WTC11 (cell line): Measurements from ENCODE around the gene DCTN2. TPM values are rescaled to one million over a fixed set of nuclear protein-coding genes. Genes with fewer than 3 reads are reported as not detected.

Experiments
- ATAC-seq: fragments of 200-7000 bp; cut with Tn5 transposase; 2 replicates; pipeline ENCODE4 v1.10.0; 2021; ENCODE audit warnings: mild to moderate bottlenecking, moderate library complexity
- CTCF ChIA-PET: fragments of 300-600 bp; sonication (Branson Sonifier 250); formaldehyde crosslinking; loops from one replicate; lab custom pipeline; 2021; ENCODE audit warnings: antibody characterized with exemption; lab: Charles Lee
- POLR2A ChIA-PET: fragments of 350-600 bp; sonication (Branson Sonifier 250); formaldehyde crosslinking; loops from one replicate; lab custom pipeline; 2021; ENCODE audit warnings: antibody characterized with exemption; lab: Charles Lee
- DNase-seq: peaks from one replicate; pipeline ENCODE4 v3.0.0; 2021; ENCODE audit warnings: low spot score
- H3K27ac Mint-ChIP-seq: 2 replicates; pipeline ENCODE4 v1.8.0; 2021; ENCODE audit warnings: mixed read lengths
- H3K27me3 Mint-ChIP-seq: 2 replicates; pipeline ENCODE4 v1.8.0; 2021; ENCODE audit warnings: low read depth, mild to moderate bottlenecking, moderate library complexity, mixed read lengths
- H3K36me3 Mint-ChIP-seq: 2 replicates; pipeline ENCODE4 v1.8.0; 2021; ENCODE audit warnings: mixed read lengths
- H3K4me1 Mint-ChIP-seq: 2 replicates; pipeline ENCODE4 v1.8.0; 2022; ENCODE audit warnings: mixed read lengths
- H3K4me3 Mint-ChIP-seq: 2 replicates; pipeline ENCODE4 v1.8.0; 2021; ENCODE audit warnings: mild to moderate bottlenecking, moderate library complexity, mixed read lengths
- H3K9me3 Mint-ChIP-seq: 2 replicates; pipeline ENCODE4 v1.8.0; 2021; ENCODE audit warnings: mixed read lengths
- ARID4B ChIP-seq: sonication (generic); formaldehyde crosslinking; IDR thresholded peaks from 2 replicates; pipeline ENCODE4 v1.8.0; 2023; ENCODE audit warnings: missing genetic modification reagents, mild to moderate bottlenecking, borderline replicate concordance
- ATF2 ChIP-seq: sonication (generic); formaldehyde crosslinking; IDR thresholded peaks from 2 replicates; pipeline ENCODE4 v1.8.1; 2022; ENCODE audit warnings: low read depth, missing genetic modification reagents, borderline replicate concordance
- E2F4 ChIP-seq: sonication (generic); formaldehyde crosslinking; IDR thresholded peaks from 2 replicates; pipeline ENCODE4 v1.8.1; 2022; ENCODE audit warnings: low read depth, mild to moderate bottlenecking, moderate library complexity, missing genetic modification reagents, borderline replicate concordance
- ETV6 ChIP-seq: sonication (generic); formaldehyde crosslinking; IDR thresholded peaks from 2 replicates; pipeline ENCODE4 v1.8.1; 2022; ENCODE audit warnings: mild to moderate bottlenecking, missing genetic modification reagents
- GABPB1 ChIP-seq: sonication (generic); formaldehyde crosslinking; IDR thresholded peaks from 2 replicates; pipeline ENCODE4 v1.8.1; 2023; ENCODE audit warnings: mild to moderate bottlenecking, missing genetic modification reagents
- HMGA2 ChIP-seq: fragments of 250-450 bp; sonication (Bioruptor Pico); IDR thresholded peaks from 2 replicates; pipeline ENCODE4 v1.4.0; 2021; ENCODE audit warnings: mild to moderate bottlenecking, moderate library complexity
- IRF1 ChIP-seq: sonication (generic); formaldehyde crosslinking; IDR thresholded peaks from 2 replicates; pipeline ENCODE4 v1.8.0; 2023; ENCODE audit warnings: missing genetic modification reagents
- MAX ChIP-seq: sonication (generic); formaldehyde crosslinking; IDR thresholded peaks from 2 replicates; pipeline ENCODE4 v1.8.0; 2022; ENCODE audit warnings: mild to moderate bottlenecking, missing genetic modification reagents
- MYBL2 ChIP-seq: sonication (generic); formaldehyde crosslinking; IDR thresholded peaks from 2 replicates; pipeline ENCODE4 v1.8.1; 2023; ENCODE audit warnings: mild to moderate bottlenecking, moderate library complexity, missing genetic modification reagents
- NR1H2 ChIP-seq: sonication (generic); formaldehyde crosslinking; IDR thresholded peaks from 2 replicates; pipeline ENCODE4 v1.9.0; 2021; ENCODE audit warnings: mild to moderate bottlenecking, moderate library complexity, missing genetic modification reagents
- RORB ChIP-seq: fragments of 250-450 bp; sonication (Bioruptor Pico); IDR thresholded peaks from 2 replicates; pipeline ENCODE4 v1.9.0; 2021; ENCODE audit warnings: mild to moderate bottlenecking
- SMAD3 ChIP-seq: sonication (generic); formaldehyde crosslinking; IDR thresholded peaks from 2 replicates; pipeline ENCODE4 v1.8.0; 2022; ENCODE audit warnings: missing genetic modification reagents, mild to moderate bottlenecking, borderline replicate concordance
- SMAD4 ChIP-seq: sonication (generic); formaldehyde crosslinking; IDR thresholded peaks from 2 replicates; pipeline ENCODE4 v1.8.0; 2022; ENCODE audit warnings: mild to moderate bottlenecking, missing genetic modification reagents
- SP1 ChIP-seq: sonication (generic); formaldehyde crosslinking; conservative IDR thresholded peaks from 2 replicates; pipeline ENCODE4 v1.8.1; 2022; ENCODE audit warnings: missing genetic modification reagents
- ZBTB21 ChIP-seq: sonication (generic); formaldehyde crosslinking; IDR thresholded peaks from 2 replicates; pipeline ENCODE4 v1.8.1; 2023; ENCODE audit warnings: mild to moderate bottlenecking, missing genetic modification reagents, borderline replicate concordance
- ZNF425 ChIP-seq: fragments of 250-450 bp; sonication (Bioruptor Pico); conservative IDR thresholded peaks from 2 replicates; pipeline ENCODE4 v1.9.0; 2021; ENCODE audit warnings: mild to moderate bottlenecking
- ZNF671 ChIP-seq: fragments of 250-450 bp; sonication (Bioruptor Pico); IDR thresholded peaks from 2 replicates; pipeline ENCODE4 v1.8.0; 2021; ENCODE audit warnings: mild to moderate bottlenecking
- ZSCAN18 ChIP-seq: fragments of 250-450 bp; sonication (Bioruptor Pico); IDR thresholded peaks from 2 replicates; pipeline ENCODE4 v2.1.2; 2022; ENCODE audit warnings: mild to moderate bottlenecking, moderate library complexity
- total RNA-seq: library from RNA; stranded (reverse); gene quantifications from 3 replicates; pipeline ENCODE4 v1.2.3, GENCODE V29; 2021

The DCTN2 gene
- total RNA-seq, 1 experiment from 2014 or later: 93.5 TPM

GRCh38 chr12:57591782-57592325 lies 44.9 kb upstream of the DCTN2 start (continued):
- no peak for TF ChIP-seq ZSCAN18 (CRISPR knock-in tag)

GRCh38 chr12:57590864-57591781 lies 44.1 kb upstream of the DCTN2 start, which contains the start of gene PIP4K2C:
Gene PIP4K2C (plus strand): TSS chr12:57591192. CDS start chr12:57591290, 98 bp downstream.
- peak within 1 kb of the TSS; percentile 89 for H3K4me3 Mint-ChIP-seq
- H3K27ac Mint-ChIP-seq: peak within 1 kb of the TSS; percentile 72
- POLR2A ChIA-PET: interaction anchor here (0.6 to 1.3 kb wide), 5 partner anchors 18 to 1730 kb away, joined by 3 to 4 read pairs (median 3); partner anchors contain the start of gene ARHGEF25
- CTCF ChIA-PET: interaction anchor here (0.6 to 4.7 kb wide), 14 partner anchors 8 to 320 kb away, joined by 3 to 22 read pairs (median 5); partner anchors contain the start of genes ARHGEF25, B4GALNT1, DTX3 and TSFM
- ATAC-seq (peak; percentile 98), DNase-seq (peak; percentile 91)
- H3K36me3 Mint-ChIP-seq: peaks cover 8% of the 10 kb centered on the region
- peaks cover 14% of the 10 kb centered on the region for H3K4me1 Mint-ChIP-seq
- no peaks in the 10 kb centered on the region for H3K9me3 Mint-ChIP-seq
- peaks cover 3% of the 10 kb centered on the region; the same call in 1 of the 2 replicates for H3K27me3 Mint-ChIP-seq
- TF ChIP-seq E2F4 (CRISPR knock-in tag) (no peak), SP1 (peak; percentile 92), MYBL2 (CRISPR knock-in tag) (0 out of 2 replicates have a peak, but pooled peaks have one; percentile 67), IRF1 (CRISPR knock-in tag) (0 out of 2 replicates have a peak, but pooled peaks have one; percentile 16), HMGA2 (CRISPR knock-in tag) (no peak), SMAD4 (CRISPR knock-in tag) (no peak), ATF2 (no peak), NR1H2 (CRISPR knock-in tag) (no peak), GABPB1 (CRISPR knock-in tag) (no peak), ZNF425 (CRISPR knock-in tag) (no peak), MAX (CRISPR knock-in tag) (peak; percentile 96), ZNF671 (CRISPR knock-in tag) (no peak), ZBTB21 (CRISPR knock-in tag) (no peak), ETV6 (CRISPR knock-in tag) (peak; percentile 83; the same call in 1 of the 2 replicates), ARID4B (peak; percentile 75; the same call in 1 of the 2 replicates), RORB (CRISPR knock-in tag) (no peak), SMAD3 (no peak)
